SH-SY5Y (cell line): Measurements from ENCODE around the gene LITAF.

Source experiments
- GATA2 ChIP-seq: IDR thresholded peaks from 2 replicates; pipeline ENCODE4 v1.6.1; 2011; ENCODE audit warnings: mild to moderate bottlenecking, low read depth, low read length
- GATA3 ChIP-seq: IDR thresholded peaks from 2 replicates; pipeline ENCODE4 v1.6.1; 2011; ENCODE audit warnings: low read depth, mild to moderate bottlenecking, low read length, moderate library complexity

GRCh38 chr16:11610580-11610979 lies 23.9 kb upstream of the LITAF start:
- TF ChIP-seq GATA2, result no peak
- TF ChIP-seq GATA3, result no peak
